A549 (cell line): ENCODE results near the gene SERPINC1. TPM values are rescaled to one million over a fixed set of nuclear protein-coding genes. Genes with fewer than 3 reads are reported as not detected.

Experiments
- ATAC-seq, 2 experiments: fragments of 200-7000 bp in 1 of 2; fragments of >200 bp in 1 of 2; cut with Nextera tagmentation in 1 of 2; cut with Tn5 transposase in 1 of 2; 3 replicates each; pipeline versions ENCODE4 v1.8.0 to v1.9.1; 2018 to 2020; ENCODE audit warnings: mild to moderate bottlenecking in 1 of 2, moderate library complexity in 1 of 2
- CTCF ChIA-PET: fragments of 300-600 bp; sonication (Branson Sonifier 250); formaldehyde crosslinking; extraction: SDS; loops from one replicate; lab custom pipeline; 2021; ENCODE audit warnings: antibody characterized with exemption, inconsistent platforms; lab: Yijun Ruan, JAX
- POLR2A ChIA-PET: fragments of 350-600 bp; formaldehyde crosslinking; extraction: SDS; loops from one replicate; lab custom pipeline; 2021; ENCODE audit warnings: antibody characterized with exemption, inconsistent platforms; lab: Yijun Ruan, JAX
- DNase-seq, 2 experiments: peaks; one replicate each; pipeline versions ENCODE4 v3.0.0 to v3.0.0-alpha.2; 2011 to 2016; ENCODE audit warnings: low read depth in 1 of 2, low spot score in 1 of 2
- FAIRE-seq: peaks from 2 replicates; lab custom pipeline; 2011; peaks lifted over from hg19 to GRCh38; lab: Jason Lieb, UNC
- H3K27ac ChIP-seq, 2 experiments: fragments of >200 bp; sonication (Bioruptor Twin); formaldehyde crosslinking; 3 replicates each; pipeline ENCODE4 v1.5.1; 2016 to 2017
- H3K4me1 ChIP-seq: fragments of >200 bp; sonication (Bioruptor Twin); formaldehyde crosslinking; 3 replicates; pipeline ENCODE4 v1.6.1; 2016
- H3K4me2 ChIP-seq: fragments of >200 bp; sonication (Bioruptor Twin); formaldehyde crosslinking; 3 replicates; pipeline ENCODE4 v1.6.1; 2016
- H3K4me3 ChIP-seq: fragments of >200 bp; sonication (Bioruptor Twin); formaldehyde crosslinking; 3 replicates; pipeline ENCODE4 v1.5.1; 2016
- H3K9me3 ChIP-seq: fragments of >200 bp; sonication (Bioruptor Twin); formaldehyde crosslinking; 3 replicates; pipeline ENCODE4 v1.6.1; 2016
- ATOH8 ChIP-seq: fragments of 250-450 bp; sonication (Bioruptor Pico); IDR thresholded peaks from 2 replicates; pipeline ENCODE4 v1.5.0; 2020; ENCODE audit warnings: low read depth, mild to moderate bottlenecking, moderate library complexity
- CBX2 ChIP-seq: fragments of 200-600 bp; sonication (generic); IDR thresholded peaks from 2 replicates; pipeline ENCODE4 v1.6.1; 2016; ENCODE audit warnings: low read depth, mild to moderate bottlenecking, borderline replicate concordance
- CBX8 ChIP-seq: fragments of 200-600 bp; sonication (generic); IDR thresholded peaks from 2 replicates; pipeline ENCODE4 v1.6.1; 2016
- CHD4 ChIP-seq: fragments of 200-600 bp; sonication (generic); IDR thresholded peaks from 2 replicates; pipeline ENCODE4 v1.6.1; 2016; ENCODE audit warnings: antibody characterized with exemption, mild to moderate bottlenecking, borderline replicate concordance
- FOSL2 ChIP-seq, 2 experiments: fragments of 450-650 bp in 1 of 2; fragments of >200 bp in 1 of 2; sonication (Bioruptor Twin) in 1 of 2; formaldehyde crosslinking; IDR thresholded peaks; 2 replicates each; pipeline versions ENCODE4 v1.5.0 to v1.6.1; 2016 to 2020; ENCODE audit warnings: mild to moderate bottlenecking in 1 of 2, moderate library complexity in 1 of 2
- HOXA7 ChIP-seq: fragments of 250-450 bp; sonication (Bioruptor Pico); IDR thresholded peaks from 2 replicates; pipeline ENCODE4 v1.5.0; 2020; ENCODE audit warnings: mild to moderate bottlenecking, moderate library complexity
- KDM5A ChIP-seq: fragments of 200-600 bp; sonication (generic); IDR thresholded peaks from 2 replicates; pipeline ENCODE4 v1.6.1; 2016; ENCODE audit warnings: antibody characterized with exemption, mild to moderate bottlenecking
- MAFK ChIP-seq: fragments of 450-650 bp; IDR thresholded peaks from 2 replicates; pipeline ENCODE4 v1.6.1; 2014; ENCODE audit not compliant: partially characterized antibody
- MAZ ChIP-seq: fragments of 150-350 bp; IDR thresholded peaks from 2 replicates; pipeline ENCODE4 v1.6.1; 2014; ENCODE audit warnings: antibody characterized with exemption, low read depth, low read length, borderline replicate concordance
- RAD21 ChIP-seq, 2 experiments: fragments of >200 bp in 1 of 2; sonication (Bioruptor Twin) in 1 of 2; formaldehyde crosslinking in 1 of 2; IDR thresholded peaks in 1 of 2; conservative IDR thresholded peaks in 1 of 2; 2 replicates in 1 of 2; 3 replicates in 1 of 2; pipeline ENCODE4 v1.6.1; 2012 to 2018; ENCODE audit warnings: inconsistent platforms in 1 of 2
- RARB ChIP-seq: fragments of 250-450 bp; sonication (Bioruptor Pico); IDR thresholded peaks from 2 replicates; pipeline ENCODE4 v1.8.0; 2021; ENCODE audit warnings: mild to moderate bottlenecking, moderate library complexity
- RFX5 ChIP-seq: fragments of 450-650 bp; IDR thresholded peaks from 2 replicates; pipeline ENCODE4 v1.7.1; 2014; ENCODE audit warnings: antibody characterized with exemption, mild to moderate bottlenecking, moderate library complexity
- SMC3 ChIP-seq: fragments of >200 bp; sonication (Bioruptor Twin); formaldehyde crosslinking; IDR thresholded peaks from 3 replicates; pipeline ENCODE4 v1.6.1; 2018; ENCODE audit warnings: inconsistent platforms
- TFCP2L1 ChIP-seq: fragments of 250-450 bp; sonication (Bioruptor Pico); IDR thresholded peaks from 2 replicates; pipeline ENCODE4 v1.5.0; 2021; ENCODE audit warnings: mild to moderate bottlenecking
- ZC3H11A ChIP-seq: fragments of 450-650 bp; IDR thresholded peaks from 2 replicates; pipeline ENCODE4 v1.6.1; 2014; ENCODE audit warnings: antibody characterized with exemption, mild to moderate bottlenecking
- whole genome bisulfite sequencing: methylation state at CpG from one replicate; pipeline ENCODE4 v1.1.6; 2017; ENCODE audit errors: missing lambda C conversion rate; 5-methylcytosine and 5-hydroxymethylcytosine counted together
- polyA plus RNA-seq, 4 experiments: library from polyadenylated mRNA; depleted of rRNA in 3 of 4; stranded (reverse); fragments of >200 nt; fragmentation: RNase III in 1 of 4; extraction: RNeasy Plus Mini Kit Qiagen cat#74134 plus additional on column Dnase treatment in 1 of 4; gene quantifications; 2 replicates in 3 of 4; 3 replicates in 1 of 4; pipeline ENCODE4 v1.2.3, GENCODE V29; 2011 to 2017
- TF ChIP-seq, protein P1 (sequence below): IDR thresholded peaks from 2 replicates; pipeline ENCODE4 v1.6.1; 2012; ENCODE audit warnings: low read depth, borderline replicate concordance
- TF ChIP-seq, protein P2 (sequence below): fragments of 200-600 bp; sonication (generic); IDR thresholded peaks from 2 replicates; pipeline ENCODE4 v1.6.1; 2016; ENCODE audit warnings: antibody characterized with exemption, mild to moderate bottlenecking, moderate library complexity
- TF ChIP-seq, protein P3 (sequence below): IDR thresholded peaks from 2 replicates; pipeline ENCODE4 v1.6.1; 2012

Gene SERPINC1
- polyA plus RNA-seq, 2 of the 4 experiments (the other 2 are of a cell fraction) = 0.05 to 0.13 TPM

GRCh38 chr1:173867753-173868265 lies 49.3 kb downstream of the SERPINC1 start, which contains the start of gene GAS5 (continued):
- TF ChIP-seq ATOH8 (CRISPR knock-in tag) = no peak
- TF ChIP-seq, all 56 proteins: peak for 16

DNA sequence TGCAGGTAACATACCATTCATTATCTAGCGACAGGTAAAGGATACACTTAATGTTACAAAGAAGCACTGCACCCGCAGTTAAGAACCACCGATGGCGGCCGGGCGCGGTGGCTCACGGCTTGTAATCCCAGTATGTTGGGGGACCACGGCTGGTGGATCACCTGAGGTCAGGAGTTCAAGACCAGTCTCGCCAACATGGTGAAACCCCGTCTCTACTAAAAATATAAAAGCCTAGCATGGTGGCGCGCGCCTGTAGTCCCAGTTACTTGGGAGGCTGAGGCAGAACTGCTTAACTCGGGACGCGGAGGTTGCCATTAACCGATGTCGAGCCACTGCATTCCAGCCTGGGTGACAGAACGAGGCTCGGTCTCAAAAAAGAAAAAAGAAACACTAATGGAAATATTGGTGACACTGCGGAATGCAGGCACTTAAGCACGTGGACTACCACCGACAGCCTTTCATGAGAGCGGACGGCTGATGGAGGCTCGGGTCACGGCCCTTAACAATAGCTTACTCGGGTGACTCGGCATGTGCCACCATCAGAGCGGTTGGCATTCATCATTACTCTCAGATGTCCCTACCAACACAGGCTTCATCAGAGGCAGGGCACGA lies 49.9 kb downstream of the SERPINC1 start:
- H3K4me2 ChIP-seq = peak overlapping the region; percentile 78
- CTCF ChIA-PET = interaction anchor here (1.1 kb wide), 1 partner anchor 447 kb away, joined by 3 read pairs; no protein-coding TSS in a partner anchor
- TF ChIP-seq CBX8 (no peak), HOXA7 (CRISPR knock-in tag) (peak; percentile 73), CHD4 (no peak), MAZ (no peak), FOSL2 (IDR thresholded peaks at IDR 0.05) (no peak), FOSL2 (CRISPR knock-in tag; IDR thresholded peaks at IDR 0.05) (no peak), SMC3 (no peak), ZC3H11A (no peak), RARB (peak; percentile 58), TFCP2L1 (CRISPR knock-in tag) (0 out of 2 replicates have a peak, but pooled peaks have one; percentile 34), RAD21 (conservative IDR thresholded peaks at IDR 0.05 in 1 of 2, IDR thresholded peaks at IDR 0.05 in 1 of 2) (no peak), KDM5A (no peak), RFX5 (no peak), CBX2 (no peak), MAFK (peak; percentile 11)
- TF ChIP-seq, protein P1, sequence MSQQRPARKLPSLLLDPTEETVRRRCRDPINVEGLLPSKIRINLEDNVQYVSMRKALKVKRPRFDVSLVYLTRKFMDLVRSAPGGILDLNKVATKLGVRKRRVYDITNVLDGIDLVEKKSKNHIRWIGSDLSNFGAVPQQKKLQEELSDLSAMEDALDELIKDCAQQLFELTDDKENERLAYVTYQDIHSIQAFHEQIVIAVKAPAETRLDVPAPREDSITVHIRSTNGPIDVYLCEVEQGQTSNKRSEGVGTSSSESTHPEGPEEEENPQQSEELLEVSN = 0 out of 2 replicates have a peak, but pooled peaks have one; percentile 3
- TF ChIP-seq, protein P2, sequence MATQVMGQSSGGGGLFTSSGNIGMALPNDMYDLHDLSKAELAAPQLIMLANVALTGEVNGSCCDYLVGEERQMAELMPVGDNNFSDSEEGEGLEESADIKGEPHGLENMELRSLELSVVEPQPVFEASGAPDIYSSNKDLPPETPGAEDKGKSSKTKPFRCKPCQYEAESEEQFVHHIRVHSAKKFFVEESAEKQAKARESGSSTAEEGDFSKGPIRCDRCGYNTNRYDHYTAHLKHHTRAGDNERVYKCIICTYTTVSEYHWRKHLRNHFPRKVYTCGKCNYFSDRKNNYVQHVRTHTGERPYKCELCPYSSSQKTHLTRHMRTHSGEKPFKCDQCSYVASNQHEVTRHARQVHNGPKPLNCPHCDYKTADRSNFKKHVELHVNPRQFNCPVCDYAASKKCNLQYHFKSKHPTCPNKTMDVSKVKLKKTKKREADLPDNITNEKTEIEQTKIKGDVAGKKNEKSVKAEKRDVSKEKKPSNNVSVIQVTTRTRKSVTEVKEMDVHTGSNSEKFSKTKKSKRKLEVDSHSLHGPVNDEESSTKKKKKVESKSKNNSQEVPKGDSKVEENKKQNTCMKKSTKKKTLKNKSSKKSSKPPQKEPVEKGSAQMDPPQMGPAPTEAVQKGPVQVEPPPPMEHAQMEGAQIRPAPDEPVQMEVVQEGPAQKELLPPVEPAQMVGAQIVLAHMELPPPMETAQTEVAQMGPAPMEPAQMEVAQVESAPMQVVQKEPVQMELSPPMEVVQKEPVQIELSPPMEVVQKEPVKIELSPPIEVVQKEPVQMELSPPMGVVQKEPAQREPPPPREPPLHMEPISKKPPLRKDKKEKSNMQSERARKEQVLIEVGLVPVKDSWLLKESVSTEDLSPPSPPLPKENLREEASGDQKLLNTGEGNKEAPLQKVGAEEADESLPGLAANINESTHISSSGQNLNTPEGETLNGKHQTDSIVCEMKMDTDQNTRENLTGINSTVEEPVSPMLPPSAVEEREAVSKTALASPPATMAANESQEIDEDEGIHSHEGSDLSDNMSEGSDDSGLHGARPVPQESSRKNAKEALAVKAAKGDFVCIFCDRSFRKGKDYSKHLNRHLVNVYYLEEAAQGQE = no peak
- TF ChIP-seq, protein P3, sequence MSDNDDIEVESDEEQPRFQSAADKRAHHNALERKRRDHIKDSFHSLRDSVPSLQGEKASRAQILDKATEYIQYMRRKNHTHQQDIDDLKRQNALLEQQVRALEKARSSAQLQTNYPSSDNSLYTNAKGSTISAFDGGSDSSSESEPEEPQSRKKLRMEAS = no peak
- TF ChIP-seq, all 56 proteins: peak for 5
- DNase-seq (no peak), ATAC-seq (no peak; a peak in 2 of 6 replicates), FAIRE-seq (no peak)
- Histone ChIP-seq H3K4me1 (peaks cover 30% of the 10 kb centered on the region), H3K9me3 (no peaks in the 10 kb centered on the region), H3K4me3 (peak overlapping the region; percentile 97), H3K27ac (peak overlapping the region; percentile 96 to 97)
- POLR2A ChIA-PET = interaction anchor here (0.6 to 2.6 kb wide), 8 partner anchors 15 to 1122 kb away, joined by 3 to 26 read pairs (median 4); partner anchors contain the start of genes CENPL, DARS2 and RC3H1
- WGBS = 2% methylated on average over 32 of the region's 32 CpGs
